NCI-H2227 treated with DMSO at 0.1 percent for 48 hours (cell line): ENCODE results near the gene PMVK.

Source experiments
- DNase-seq: peaks from one replicate; lab custom pipeline; 2025; lab: John Stamatoyannopoulos, UW

PMVK gene

GRCh38 chr1:154945962-154946850, 9.7 kb upstream of the PMVK start:
- DNase-seq = no peak

- DNase-seq = no peak
Measured at GRCh38 chr1:154945160-154945961, 8.8 kb upstream of the PMVK start.

GRCh38 chr1:154944401-154945159, 8.1 kb upstream of the PMVK start:
- DNase-seq = no peak

- DNase-seq = peak; percentile 27
Measured at GRCh38 chr1:154943649-154944400, 7.3 kb upstream of the PMVK start.

GRCh38 chr1:154941333-154942013, 5.0 kb upstream of the PMVK start:
- DNase-seq = no peak

- no peak for DNase-seq
Measured at GRCh38 chr1:154940651-154941194, 4.2 kb upstream of the PMVK start.

- no peak for DNase-seq
Measured at GRCh38 chr1:154940213-154940560, 3.7 kb upstream of the PMVK start.

GRCh38 chr1:154938604-154939399, 2.3 kb upstream of the PMVK start:
- DNase-seq = no peak

- DNase-seq = no peak
Measured at GRCh38 chr1:154937988-154938386, 1.5 kb upstream of the PMVK start.

GRCh38 chr1:154937085-154937987, 817 bp upstream of the PMVK start:
- peak; percentile 98 for DNase-seq

GRCh38 chr1:154935749-154936554, 567 bp downstream of the PMVK start:
- no peak for DNase-seq

- no peak for DNase-seq
Measured at GRCh38 chr1:154934358-154934948, 2.1 kb downstream of the PMVK start.

- DNase-seq = no peak
Measured at GRCh38 chr1:154931940-154932487, 4.5 kb downstream of the PMVK start.

GRCh38 chr1:154926201-154926600, 10.3 kb downstream of the PMVK start:
- no peak for DNase-seq

- DNase-seq = no peak
Measured at GRCh38 chr1:154925335-154926170, 11.0 kb downstream of the PMVK start.

- no peak for DNase-seq
Measured at GRCh38 chr1:154923695-154924094, 12.8 kb downstream of the PMVK start.
